ENCODE measurements around the gene EXOSC2.

DNA sequence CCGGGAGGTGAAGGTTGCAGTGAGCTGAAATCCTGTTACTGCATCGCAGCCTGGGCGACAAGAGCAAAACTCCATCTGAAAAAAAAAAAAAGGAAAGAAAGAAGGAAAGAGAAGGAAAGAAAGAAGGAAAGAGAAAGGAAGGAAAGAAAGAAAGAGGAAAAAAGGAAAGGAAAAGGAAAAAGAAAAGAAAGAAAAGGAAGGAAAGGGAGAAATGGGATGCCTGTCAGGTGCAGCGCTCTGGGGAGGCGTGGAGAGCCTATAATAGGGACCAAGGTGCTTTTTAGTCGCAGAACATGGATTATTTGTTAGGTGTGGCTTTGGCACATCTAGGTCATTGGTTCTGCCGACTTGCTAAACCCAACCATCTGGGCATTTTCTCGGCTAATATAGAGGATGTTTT, 17.9 kb downstream of the EXOSC2 start:
- TF ChIP-seq, protein P1, sequence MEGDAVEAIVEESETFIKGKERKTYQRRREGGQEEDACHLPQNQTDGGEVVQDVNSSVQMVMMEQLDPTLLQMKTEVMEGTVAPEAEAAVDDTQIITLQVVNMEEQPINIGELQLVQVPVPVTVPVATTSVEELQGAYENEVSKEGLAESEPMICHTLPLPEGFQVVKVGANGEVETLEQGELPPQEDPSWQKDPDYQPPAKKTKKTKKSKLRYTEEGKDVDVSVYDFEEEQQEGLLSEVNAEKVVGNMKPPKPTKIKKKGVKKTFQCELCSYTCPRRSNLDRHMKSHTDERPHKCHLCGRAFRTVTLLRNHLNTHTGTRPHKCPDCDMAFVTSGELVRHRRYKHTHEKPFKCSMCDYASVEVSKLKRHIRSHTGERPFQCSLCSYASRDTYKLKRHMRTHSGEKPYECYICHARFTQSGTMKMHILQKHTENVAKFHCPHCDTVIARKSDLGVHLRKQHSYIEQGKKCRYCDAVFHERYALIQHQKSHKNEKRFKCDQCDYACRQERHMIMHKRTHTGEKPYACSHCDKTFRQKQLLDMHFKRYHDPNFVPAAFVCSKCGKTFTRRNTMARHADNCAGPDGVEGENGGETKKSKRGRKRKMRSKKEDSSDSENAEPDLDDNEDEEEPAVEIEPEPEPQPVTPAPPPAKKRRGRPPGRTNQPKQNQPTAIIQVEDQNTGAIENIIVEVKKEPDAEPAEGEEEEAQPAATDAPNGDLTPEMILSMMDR (conservative IDR thresholded peaks at IDR 0.05 in 1 of 2, IDR thresholded peaks at IDR 0.05 in 1 of 2; ENCODE audit: extremely low read depth in 1 of 2, insufficient read depth in 1 of 2, low read depth in 1 of 2, low read length in 2 of 2): no peak
- no peak for TF ChIP-seq EZH2 (IDR thresholded peaks at IDR 0.05; ENCODE audit: borderline replicate concordance, low read length)

Measured in mammary epithelial cell (primary cell).